Fibroblast of lung (primary cell): ENCODE data around the gene SAMSN1.

Experiments
- EZH2 ChIP-seq: IDR thresholded peaks from 2 replicates; pipeline ENCODE4 v1.5.1; 2012; ENCODE audit warnings: low read length, control low read depth, mild to moderate bottlenecking; ENCODE audit errors: missing control alignments
- TF ChIP-seq, protein P1 (sequence below), 2 donors: IDR thresholded peaks in 1 of 2; conservative IDR thresholded peaks in 1 of 2; 1 replicate in 1 of 2; 2 replicates in 1 of 2; pipeline ENCODE4 v1.5.1; 2011 to 2012; ENCODE audit warnings: low read length in 2 of 2, control low read depth in 1 of 2, inconsistent platforms in 1 of 2, low read depth in 1 of 2, mild to moderate bottlenecking in 1 of 2

GRCh38 chr21:14499316-14499715 is 46.8 kb downstream of the SAMSN1 start:
- TF ChIP-seq, protein P1, sequence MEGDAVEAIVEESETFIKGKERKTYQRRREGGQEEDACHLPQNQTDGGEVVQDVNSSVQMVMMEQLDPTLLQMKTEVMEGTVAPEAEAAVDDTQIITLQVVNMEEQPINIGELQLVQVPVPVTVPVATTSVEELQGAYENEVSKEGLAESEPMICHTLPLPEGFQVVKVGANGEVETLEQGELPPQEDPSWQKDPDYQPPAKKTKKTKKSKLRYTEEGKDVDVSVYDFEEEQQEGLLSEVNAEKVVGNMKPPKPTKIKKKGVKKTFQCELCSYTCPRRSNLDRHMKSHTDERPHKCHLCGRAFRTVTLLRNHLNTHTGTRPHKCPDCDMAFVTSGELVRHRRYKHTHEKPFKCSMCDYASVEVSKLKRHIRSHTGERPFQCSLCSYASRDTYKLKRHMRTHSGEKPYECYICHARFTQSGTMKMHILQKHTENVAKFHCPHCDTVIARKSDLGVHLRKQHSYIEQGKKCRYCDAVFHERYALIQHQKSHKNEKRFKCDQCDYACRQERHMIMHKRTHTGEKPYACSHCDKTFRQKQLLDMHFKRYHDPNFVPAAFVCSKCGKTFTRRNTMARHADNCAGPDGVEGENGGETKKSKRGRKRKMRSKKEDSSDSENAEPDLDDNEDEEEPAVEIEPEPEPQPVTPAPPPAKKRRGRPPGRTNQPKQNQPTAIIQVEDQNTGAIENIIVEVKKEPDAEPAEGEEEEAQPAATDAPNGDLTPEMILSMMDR (conservative IDR thresholded peaks at IDR 0.05 in 1 of 2, IDR thresholded peaks at IDR 0.05 in 1 of 2; ENCODE audit: low read depth in 1 of 2, low read length in 2 of 2): no peak
- TF ChIP-seq EZH2: no peak
